Thyroid gland (tissue), 4 donors: ENCODE results near the gene PCID2.

ENCODE experiments used
- CTCF ChIP-seq, 6 experiments: fragments of 200-600 bp in 3 of 6; fragments of 450-650 bp in 3 of 6; sonication (generic) in 3 of 6; IDR thresholded peaks; one replicate each; pipeline ENCODE4 v1.5.1; 2016 to 2019; ENCODE audit warnings: antibody characterized with exemption in 6 of 6, mild to moderate bottlenecking in 2 of 6, inconsistent platforms in 1 of 6, moderate library complexity in 1 of 6
- POLR2A ChIP-seq, 2 donors: fragments of 450-650 bp; IDR thresholded peaks; one replicate each; pipeline ENCODE4 v1.6.1; 2017; ENCODE audit warnings: antibody characterized with exemption in 2 of 2, mild to moderate bottlenecking in 2 of 2, moderate library complexity in 1 of 2

GRCh38 chr13:113245849-113246796, 37.7 kb upstream of the PCID2 start:
- TF ChIP-seq CTCF (IDR thresholded peaks at IDR 0.05) (peak in 4 of 6 experiments; percentile 10 to 25 (median 18)), POLR2A (IDR thresholded peaks at IDR 0.05) (no peak)
